GM15510 (cell line): Measurements from ENCODE around the gene SUPT20H.

Experiments
- POLR2A ChIP-seq: IDR thresholded peaks from 3 replicates; pipeline ENCODE4 v1.6.1; 2011; ENCODE audit warnings: borderline replicate concordance; ENCODE audit not compliant: insufficient read length; ENCODE audit errors: extremely low read depth

The SUPT20H gene

GRCh38 chr13:37039896-37040295 lies 19.6 kb downstream of the SUPT20H start:
- TF ChIP-seq POLR2A: no peak

GRCh38 chr13:37037241-37037640 lies 22.2 kb downstream of the SUPT20H start:
- TF ChIP-seq POLR2A: no peak

GRCh38 chr13:37029617-37030016 lies 29.9 kb downstream of the SUPT20H start:
- no peak for TF ChIP-seq POLR2A

DNA sequence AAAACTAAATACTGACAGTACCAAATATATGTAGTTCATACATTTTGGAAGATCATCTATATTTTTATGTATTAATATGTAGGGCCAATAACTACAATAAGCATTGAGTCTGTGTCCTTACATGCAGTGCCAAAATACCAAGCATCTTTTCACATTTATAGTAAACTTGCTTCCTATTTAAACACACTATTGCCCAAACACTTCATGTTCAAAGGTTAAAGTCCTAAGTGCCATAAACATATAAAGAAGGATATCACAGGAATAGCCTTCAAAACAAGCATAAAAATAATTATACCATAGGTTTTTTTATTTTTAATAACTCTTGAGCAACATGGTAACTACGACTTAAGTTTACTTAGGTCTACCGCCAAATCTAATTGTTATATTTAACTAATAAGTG lies 31.8 kb downstream of the SUPT20H start:
- TF ChIP-seq POLR2A: no peak

DNA sequence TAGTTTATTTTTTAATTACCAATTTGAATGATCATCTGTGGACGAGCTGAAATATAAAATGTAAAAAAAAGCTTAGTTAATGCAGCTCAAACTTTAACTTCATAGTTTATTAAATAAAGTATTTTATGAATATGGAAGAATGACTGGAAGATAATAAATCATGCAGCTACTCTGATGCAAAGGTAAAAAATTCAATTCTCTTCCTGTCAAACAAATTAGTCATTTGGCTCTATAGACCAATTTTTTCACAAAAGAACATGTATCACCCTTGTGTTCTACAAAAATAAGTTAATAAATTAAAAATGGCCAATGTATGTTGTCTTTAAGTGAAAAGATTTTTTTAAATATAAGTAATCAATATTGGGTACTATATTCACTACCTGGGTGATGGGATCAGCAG lies 32.7 kb downstream of the SUPT20H start:
- no peak for TF ChIP-seq POLR2A

DNA sequence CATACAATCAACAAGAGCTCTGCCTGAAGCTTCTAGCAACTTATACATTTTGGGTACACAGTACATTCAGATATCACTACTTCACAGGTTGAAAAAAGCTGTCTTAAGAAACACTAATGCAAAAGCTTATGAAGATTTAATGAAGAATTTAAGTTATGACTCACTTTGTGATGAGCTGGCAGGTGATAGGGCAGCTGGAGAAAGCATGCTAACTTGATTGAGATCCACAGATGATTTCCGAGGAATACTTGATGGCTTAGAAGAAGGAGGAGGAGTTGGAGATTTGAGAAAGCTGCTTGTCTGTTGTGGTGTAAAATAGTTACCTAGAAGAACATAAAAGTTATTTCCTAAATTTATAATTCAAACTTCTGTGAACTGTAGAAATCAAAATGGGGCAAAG lies 35.6 kb downstream of the SUPT20H start:
- TF ChIP-seq POLR2A: no peak

DNA sequence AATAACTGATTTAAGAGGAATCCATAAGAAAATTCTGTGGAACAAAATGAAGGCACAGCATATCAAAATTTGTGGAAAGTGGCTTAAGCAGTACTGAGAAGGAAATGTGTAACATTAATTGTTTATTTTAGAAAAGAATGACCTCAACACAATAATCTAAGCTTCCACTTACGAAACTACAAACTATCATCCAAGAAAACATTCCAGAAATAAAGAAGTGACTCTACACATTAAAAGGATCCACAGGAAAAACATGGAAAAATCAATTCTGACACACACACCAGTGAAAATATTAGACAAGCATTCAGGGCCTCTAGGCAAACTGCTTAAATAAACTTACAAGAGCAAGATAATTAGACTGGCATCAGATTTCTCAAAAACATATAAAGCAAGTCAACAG lies 44.9 kb downstream of the SUPT20H start:
- TF ChIP-seq POLR2A: no peak

- TF ChIP-seq POLR2A: no peak
Observed at GRCh38 chr13:37011788-37012187, 47.7 kb downstream of the SUPT20H start.

DNA sequence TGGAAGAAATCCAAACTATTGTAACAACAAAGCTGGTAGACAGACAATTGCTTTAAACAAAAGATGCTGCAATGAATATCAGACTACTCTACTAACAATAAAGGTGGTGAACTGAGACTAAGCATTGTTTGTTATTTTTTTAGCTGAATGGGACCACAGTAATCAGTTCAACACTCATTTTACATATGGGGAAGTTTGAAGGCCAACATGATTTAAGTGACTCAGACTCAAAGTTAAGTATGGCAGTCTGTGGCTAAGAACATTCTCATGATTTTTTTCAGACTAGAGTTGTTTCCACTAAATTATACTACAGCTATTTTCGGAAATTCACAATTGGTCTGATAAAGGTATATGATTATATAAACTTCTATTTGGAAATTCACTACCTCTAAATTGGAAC lies 48.5 kb downstream of the SUPT20H start:
- TF ChIP-seq POLR2A: no peak

- no peak for TF ChIP-seq POLR2A
Observed at GRCh38 chr13:37010424-37010823, 49.1 kb downstream of the SUPT20H start.

DNA sequence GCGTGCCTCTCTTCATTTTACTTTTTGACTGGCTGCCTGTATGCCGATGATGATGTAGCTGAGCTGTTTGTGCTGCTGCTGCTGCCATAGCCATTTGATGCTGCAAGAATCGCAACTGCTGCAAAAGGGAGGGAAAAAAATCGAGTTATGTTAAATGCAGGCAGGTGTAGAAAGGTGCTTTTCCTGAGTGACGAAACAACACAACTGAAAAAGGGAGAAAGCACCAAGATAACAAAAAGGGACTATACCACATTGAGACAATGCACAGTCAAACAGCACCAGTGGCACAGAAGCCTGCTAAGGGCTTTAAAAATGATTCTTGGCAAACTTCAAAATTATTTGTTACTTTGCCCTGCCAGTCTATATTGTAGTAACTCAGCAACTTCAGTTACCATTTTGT lies 49.8 kb downstream of the SUPT20H start:
- no peak for TF ChIP-seq POLR2A

- TF ChIP-seq POLR2A: no peak
Observed at GRCh38 chr13:37001921-37002250, 57.6 kb downstream of the SUPT20H start.

DNA sequence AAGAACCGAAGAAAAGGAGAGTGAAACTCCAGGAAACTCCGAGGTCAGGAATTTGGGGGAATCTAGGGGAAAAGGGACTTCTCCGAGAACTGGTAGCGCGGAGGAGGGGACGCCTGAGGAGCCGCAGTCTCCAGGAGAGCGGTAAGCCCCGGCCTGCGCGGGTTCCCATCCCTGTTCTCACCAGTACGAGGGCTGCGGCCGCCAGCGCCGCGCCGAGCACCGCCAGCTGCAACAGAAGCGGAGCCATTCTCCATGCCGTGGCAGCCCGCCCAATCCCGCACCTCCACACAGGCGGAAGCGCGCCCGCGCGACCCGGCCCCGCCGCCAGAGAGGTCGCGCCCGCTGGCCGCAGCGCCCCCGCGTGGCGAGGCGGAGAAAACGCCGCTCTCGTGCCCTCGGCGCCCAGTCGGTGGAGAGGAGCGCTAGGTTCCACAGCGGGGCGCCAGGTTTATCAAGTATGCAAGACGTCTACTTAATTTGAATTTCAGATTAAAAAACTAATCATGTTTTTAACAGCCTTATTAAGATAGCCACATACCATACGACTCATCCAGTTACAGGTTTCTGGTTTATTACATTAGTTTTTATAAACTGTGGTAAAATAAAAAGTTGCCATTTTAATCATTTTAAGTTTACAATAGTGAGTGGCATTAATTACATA lies 60.3 kb downstream of the SUPT20H start, which contains the start of gene ALG5:
TSS of gene ALG5 (minus strand) at position 287 of the 661 bp plus-strand sequence. CDS start at position 247, 40 bp downstream.
- TF ChIP-seq POLR2A: peak; percentile 94

GRCh38 chr13:36998624-36999041 lies 60.9 kb downstream of the SUPT20H start:
- TF ChIP-seq POLR2A: no peak

- TF ChIP-seq POLR2A: no peak
Observed at GRCh38 chr13:36997716-36998427, 61.6 kb downstream of the SUPT20H start.

GRCh38 chr13:36992362-36992761 lies 67.1 kb downstream of the SUPT20H start:
- no peak for TF ChIP-seq POLR2A
